Fibroblast of lung (primary cell): ENCODE results near the gene RNLS. TPM values are rescaled to one million over a fixed set of nuclear protein-coding genes. Genes with fewer than 3 reads are reported as not detected.

Source experiments
- DNase-seq, 2 donors: peaks; one replicate each; pipeline versions ENCODE4 v3.0.0 to v3.0.0-alpha.2; 2010; ENCODE audit warnings: low read depth in 2 of 2
- H2AFZ ChIP-seq: 2 replicates; pipeline ENCODE4 v1.5.1; 2012; ENCODE audit warnings: low read length, control low read depth, inconsistent platforms
- H3K27ac ChIP-seq: 2 replicates; pipeline ENCODE4 v1.5.1; 2011; ENCODE audit warnings: low read length, control low read depth; ENCODE audit not compliant: insufficient read depth
- H3K27me3 ChIP-seq: 2 replicates; pipeline ENCODE4 v1.5.1; 2011; ENCODE audit warnings: mild to moderate bottlenecking, low read length; ENCODE audit not compliant: control insufficient read depth, insufficient read depth
- H3K36me3 ChIP-seq: 2 replicates; pipeline ENCODE4 v1.5.1; 2011; ENCODE audit warnings: low read length; ENCODE audit not compliant: control insufficient read depth, insufficient read depth
- H3K4me1 ChIP-seq: 2 replicates; pipeline ENCODE4 v1.5.1; 2011; ENCODE audit warnings: low read length; ENCODE audit not compliant: control insufficient read depth, insufficient read depth; ENCODE audit errors: extremely low read depth
- H3K4me2 ChIP-seq: 2 replicates; pipeline ENCODE4 v1.5.1; 2011; ENCODE audit warnings: low read length, control low read depth; ENCODE audit not compliant: insufficient read depth; ENCODE audit errors: extremely low read depth
- H3K4me3 ChIP-seq, 4 experiments: fragments of 200-600 bp in 1 of 4; sonication (generic) in 1 of 4; replicated peaks in 1 of 4; 2 replicates each; pipeline ENCODE4 v1.5.1; 2011 to 2016; ENCODE audit warnings: low read length in 4 of 4, low read depth in 3 of 4, mild to moderate bottlenecking in 3 of 4, control low read depth in 2 of 4, inconsistent platforms in 1 of 4, mixed read lengths in 1 of 4; ENCODE audit not compliant: insufficient read depth in 1 of 4; ENCODE audit errors: control extremely low read depth in 1 of 4
- H3K79me2 ChIP-seq: 2 replicates; pipeline ENCODE4 v1.5.1; 2012; ENCODE audit warnings: mild to moderate bottlenecking, low read length, inconsistent platforms; ENCODE audit not compliant: control insufficient read depth, insufficient read depth
- H3K9ac ChIP-seq: 2 replicates; pipeline ENCODE4 v1.5.1; 2011; ENCODE audit warnings: mild to moderate bottlenecking, low read length, control low read depth; ENCODE audit not compliant: insufficient read depth
- H3K9me3 ChIP-seq: 2 replicates; pipeline ENCODE4 v1.5.1; 2012; ENCODE audit warnings: low read depth, low read length; ENCODE audit not compliant: control insufficient read depth, insufficient read depth
- H4K20me1 ChIP-seq: 2 replicates; pipeline ENCODE4 v1.5.1; 2011; ENCODE audit warnings: low read length; ENCODE audit not compliant: control insufficient read depth, insufficient read depth; ENCODE audit errors: extremely low read depth
- CTCF ChIP-seq, 2 donors: IDR thresholded peaks in 1 of 2; conservative IDR thresholded peaks in 1 of 2; 1 replicate in 1 of 2; 2 replicates in 1 of 2; pipeline ENCODE4 v1.5.1; 2011 to 2012; ENCODE audit warnings: low read length in 2 of 2, control low read depth in 1 of 2, inconsistent platforms in 1 of 2, low read depth in 1 of 2, mild to moderate bottlenecking in 1 of 2
- EZH2 ChIP-seq: IDR thresholded peaks from 2 replicates; pipeline ENCODE4 v1.5.1; 2012; ENCODE audit warnings: low read length, control low read depth, mild to moderate bottlenecking; ENCODE audit errors: missing control alignments
- polyA plus RNA-seq, 2 donors: library from polyadenylated mRNA; depleted of rRNA in 1 of 2; stranded (reverse) in 1 of 2; unstranded in 1 of 2; fragments of >200 nt; gene quantifications; 2 replicates each; pipeline ENCODE4 v1.2.1, GENCODE V29; 2011 to 2012; ENCODE audit warnings: missing spikeins in 1 of 2
- total RNA-seq: library from RNA; depleted of rRNA; stranded (reverse); fragments of >200 nt; gene quantifications from 2 replicates; pipeline ENCODE4 v1.2.1, GENCODE V29; 2014

RNLS gene
- total and polyA plus RNA-seq, 2 donors (not counting 1 experiment from before 2014, with no cell fraction given), result 16.5 to 18.4 TPM

GRCh38 chr10:88465765-88466164 is 117.4 kb downstream of the RNLS start:
- H3K9ac ChIP-seq, result no peak overlapping the region
- H3K36me3 ChIP-seq, result no peaks in the 10 kb centered on the region
- no peak for DNase-seq
- no peak overlapping the region for H3K4me3 ChIP-seq
- H2AFZ ChIP-seq, result no peak overlapping the region
- TF ChIP-seq CTCF (conservative IDR thresholded peaks at IDR 0.05 in 1 of 2, IDR thresholded peaks at IDR 0.05 in 1 of 2; ENCODE audit: low read depth in 1 of 2, low read length in 2 of 2), result no peak
- TF ChIP-seq EZH2, result no peak
- no peaks in the 10 kb centered on the region for H3K79me2 ChIP-seq
- H4K20me1 ChIP-seq, result no peaks in the 10 kb centered on the region
- no peaks in the 10 kb centered on the region for H3K4me1 ChIP-seq
- H3K9me3 ChIP-seq, result no peaks in the 10 kb centered on the region
- H3K27me3 ChIP-seq, result no peaks in the 10 kb centered on the region
- H3K4me2 ChIP-seq, result no peak overlapping the region
- H3K27ac ChIP-seq, result no peak overlapping the region

- DNase-seq, result no peak
- H2AFZ ChIP-seq, result no peak overlapping the region
- no peaks in the 10 kb centered on the region for H3K79me2 ChIP-seq
- H3K4me3 ChIP-seq, result no peak overlapping the region
- no peaks in the 10 kb centered on the region for H3K36me3 ChIP-seq
- H3K9me3 ChIP-seq, result no peaks in the 10 kb centered on the region
- H3K4me2 ChIP-seq, result no peak overlapping the region
- no peak overlapping the region for H3K27ac ChIP-seq
- no peak overlapping the region for H3K9ac ChIP-seq
- H4K20me1 ChIP-seq, result no peaks in the 10 kb centered on the region
- no peaks in the 10 kb centered on the region for H3K4me1 ChIP-seq
- TF ChIP-seq EZH2, result no peak
- no peak for TF ChIP-seq CTCF (conservative IDR thresholded peaks at IDR 0.05 in 1 of 2, IDR thresholded peaks at IDR 0.05 in 1 of 2; ENCODE audit: low read depth in 1 of 2, low read length in 2 of 2)
- no peaks in the 10 kb centered on the region for H3K27me3 ChIP-seq
These were observed 119.3 kb downstream of the RNLS start for GRCh38 chr10:88463811-88464210.

- H3K4me1 ChIP-seq, result no peaks in the 10 kb centered on the region
- no peaks in the 10 kb centered on the region for H3K79me2 ChIP-seq
- no peaks in the 10 kb centered on the region for H3K36me3 ChIP-seq
- no peak overlapping the region for H3K27ac ChIP-seq
- no peak overlapping the region for H3K4me2 ChIP-seq
- no peaks in the 10 kb centered on the region for H4K20me1 ChIP-seq
- H2AFZ ChIP-seq, result no peak overlapping the region
- H3K9me3 ChIP-seq, result no peaks in the 10 kb centered on the region
- no peaks in the 10 kb centered on the region for H3K27me3 ChIP-seq
- no peak for TF ChIP-seq EZH2
- TF ChIP-seq CTCF (conservative IDR thresholded peaks at IDR 0.05 in 1 of 2, IDR thresholded peaks at IDR 0.05 in 1 of 2; ENCODE audit: low read depth in 1 of 2, low read length in 2 of 2), result no peak
- no peak overlapping the region for H3K4me3 ChIP-seq
- no peak overlapping the region for H3K9ac ChIP-seq
- no peak for DNase-seq
These were observed 121.7 kb downstream of the RNLS start for GRCh38 chr10:88461426-88461825.
